Peyer's patch (tissue), 4 donors: ENCODE data around the gene SUSD1.

ENCODE experiments used
- CTCF ChIP-seq, 6 experiments: fragments of 450-650 bp in 4 of 6; fragments of 200-600 bp in 2 of 6; sonication (generic) in 1 of 6; IDR thresholded peaks; one replicate each; pipeline ENCODE4 v1.5.1; 2017 to 2019; ENCODE audit warnings: antibody characterized with exemption in 6 of 6, mild to moderate bottlenecking in 3 of 6, moderate library complexity in 1 of 6
- POLR2A ChIP-seq, 2 donors: fragments of 450-650 bp; IDR thresholded peaks; one replicate each; pipeline ENCODE4 v1.5.1; 2017; ENCODE audit warnings: antibody characterized with exemption in 2 of 2, mild to moderate bottlenecking in 2 of 2, moderate library complexity in 2 of 2

DNA sequence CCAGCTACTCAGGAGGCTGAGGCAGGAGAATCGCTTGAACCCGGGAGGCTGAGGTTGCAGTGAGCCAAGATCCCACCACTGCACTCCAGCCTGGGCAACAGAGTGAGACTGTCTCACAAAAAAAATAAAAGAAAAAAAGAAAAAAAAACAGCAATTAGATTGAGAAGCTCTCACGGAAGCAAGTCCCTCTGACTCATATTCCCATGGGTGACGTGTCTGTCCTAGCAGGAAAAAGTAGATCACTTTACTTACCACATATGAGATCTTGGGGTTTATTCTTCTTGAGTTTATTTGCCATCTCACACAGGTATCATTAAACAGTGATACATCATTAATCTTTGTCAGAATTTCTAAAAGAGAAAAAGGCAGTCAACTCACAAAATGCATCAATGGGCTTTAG, 62.6 kb downstream of the SUSD1 start:
- no peak for TF ChIP-seq POLR2A (IDR thresholded peaks at IDR 0.05)
- no peak for TF ChIP-seq CTCF (IDR thresholded peaks at IDR 0.05)
